HepG2 (cell line): ENCODE data around the gene FAM177B. TPM values are rescaled to one million over a fixed set of nuclear protein-coding genes. Genes with fewer than 3 reads are reported as not detected.

Experiments used
- ATAC-seq: fragments of 200-7000 bp; cut with Tn5 transposase; 3 replicates; pipeline ENCODE4 v1.9.1; 2020; ENCODE audit warnings: mild to moderate bottlenecking, moderate library complexity
- BruUV-seq: library from RNA; stranded (reverse); fragments of 400-500 nt; replicated peaks from 2 replicates; lab custom pipeline; 2021; lab: Mats Ljungman, UMichigan
- CTCF ChIA-PET: fragments of 300-600 bp; formaldehyde crosslinking; extraction: SDS; loops from one replicate; lab custom pipeline; 2021; ENCODE audit warnings: low total read pairs, inconsistent platforms, low intra/inter-chr PET ratio; lab: Yijun Ruan, JAX
- POLR2A ChIA-PET: fragments of 350-600 bp; sonication (Branson Sonifier 250); formaldehyde crosslinking; loops from one replicate; lab custom pipeline; 2020; ENCODE audit warnings: antibody characterized with exemption, inconsistent platforms; lab: Yijun Ruan, JAX
- DNase-seq: peaks from one replicate; pipeline ENCODE4 v3.0.0-alpha.2; 2015; ENCODE audit warnings: low spot score
- FAIRE-seq: peaks from 3 replicates; lab custom pipeline; 2011; peaks lifted over from hg19 to GRCh38; lab: Jason Lieb, UNC
- H2AFZ ChIP-seq: one replicate; pipeline ENCODE4 v1.6.1; 2011; ENCODE audit warnings: low read length, inconsistent platforms
- H3K27ac ChIP-seq: fragments of 300-600 bp; 3 replicates; pipeline ENCODE4 v1.8.0; 2011; ENCODE audit warnings: mixed run types, mild to moderate bottlenecking, mixed read lengths, low read length, inconsistent platforms; ENCODE audit not compliant: insufficient read depth; ENCODE audit errors: extremely low read length
- H3K27me3 ChIP-seq, 2 experiments: fragments of 200-600 bp in 1 of 2; 2 replicates in 1 of 2; 3 replicates in 1 of 2; pipeline versions ENCODE4 v1.6.0 to v1.8.0; 2011; ENCODE audit warnings: low read length in 2 of 2, mild to moderate bottlenecking in 2 of 2, moderate library complexity in 2 of 2, inconsistent platforms in 1 of 2; ENCODE audit not compliant: insufficient read depth in 2 of 2, control insufficient read depth in 1 of 2
- H3K36me3 ChIP-seq, 2 experiments: fragments of 200-600 bp in 1 of 2; replicated peaks in 1 of 2; 2 replicates in 1 of 2; 3 replicates in 1 of 2; pipeline versions ENCODE4 v1.5.1 to v1.8.0; 2011; ENCODE audit warnings: low read length in 2 of 2, inconsistent platforms in 1 of 2; ENCODE audit not compliant: insufficient read depth in 2 of 2, control insufficient read depth in 1 of 2
- H3K4me1 ChIP-seq: 2 replicates; pipeline ENCODE4 v1.5.1; 2012; ENCODE audit warnings: low read length, inconsistent platforms; ENCODE audit not compliant: insufficient read depth
- H3K4me2 ChIP-seq: 2 replicates; pipeline ENCODE4 v1.6.0; 2011; ENCODE audit warnings: low read depth, low read length, inconsistent platforms
- H3K4me3 ChIP-seq, 3 experiments: fragments of 200-600 bp in 1 of 3; sonication (generic), shearing (Covaris generic) in 1 of 3; replicated peaks in 1 of 3; 2 replicates each; pipeline ENCODE4 v1.5.1; 2011 to 2016; ENCODE audit warnings: low read length in 3 of 3, inconsistent platforms in 2 of 3, low read depth in 2 of 3, mild to moderate bottlenecking in 2 of 3, control low read depth in 1 of 3, mixed read lengths in 1 of 3; ENCODE audit not compliant: insufficient read depth in 1 of 3
- H3K79me2 ChIP-seq: one replicate; pipeline ENCODE4 v1.6.1; 2011; ENCODE audit warnings: low read length, inconsistent platforms; ENCODE audit not compliant: insufficient read depth
- H3K9ac ChIP-seq: 2 replicates; pipeline ENCODE4 v1.6.0; 2011; ENCODE audit warnings: mild to moderate bottlenecking, low read depth, low read length, inconsistent platforms; ENCODE audit not compliant: insufficient read depth
- H3K9me3 ChIP-seq: 2 replicates; pipeline ENCODE4 v1.5.1; 2012; ENCODE audit warnings: mild to moderate bottlenecking, low read length
- H4K20me1 ChIP-seq: 2 replicates; pipeline ENCODE4 v1.6.0; 2011; ENCODE audit warnings: inconsistent platforms, mild to moderate bottlenecking, low read length, moderate library complexity; ENCODE audit not compliant: insufficient read depth
- MTF2 ChIP-seq: sonication (generic); formaldehyde crosslinking; IDR thresholded peaks from 2 replicates; pipeline ENCODE4 v1.5.0; 2020; ENCODE audit warnings: missing genetic modification reagents, borderline replicate concordance
- TP53 ChIP-seq: sonication (generic); formaldehyde crosslinking; conservative IDR thresholded peaks from 2 replicates; pipeline ENCODE4 v1.4.0; 2020; ENCODE audit warnings: missing genetic modification reagents
- WIZ ChIP-seq: sonication (generic); formaldehyde crosslinking; IDR thresholded peaks from 2 replicates; pipeline ENCODE4 v1.5.1; 2020; ENCODE audit warnings: mild to moderate bottlenecking, missing genetic modification reagents
- ZNF737 ChIP-seq: sonication (generic); formaldehyde crosslinking; IDR thresholded peaks from 2 replicates; pipeline ENCODE4 v1.5.0; 2020; ENCODE audit warnings: missing genetic modification reagents, mild to moderate bottlenecking, borderline replicate concordance
- WGBS: methylation state at CpG from one replicate; pipeline ENCODE4 v1.1.6; 2017; ENCODE audit warnings: low lambda C conversion rate; 5-methylcytosine and 5-hydroxymethylcytosine counted together
- in situ Hi-C: cut with HindIII; loops from 2 replicates; pipeline ENCODE4 v1.10.0; 2017; ENCODE audit warnings: low pct_unique_long_range_greater_than_20kb; ENCODE audit not compliant: extremely low pct_ligation_motif_present
- intact Hi-C: fragments of 100-400 bp; cut with micrococcal nuclease; formaldehyde crosslinking; loops from one replicate; pipeline ENCODE4 v1.10.0; 2022; ENCODE audit not compliant: unreplicated experiment
- polyA plus RNA-seq, 8 experiments: library from polyadenylated mRNA; depleted of rRNA in 3 of 8; stranded (reverse) in 7 of 8; unstranded in 1 of 8; fragments of >200 nt; fragmentation: Illumina TruSeq in 4 of 8; extraction: Trizol in 4 of 8; gene quantifications; 2 replicates each; pipeline versions ENCODE4 v1.2.1 to v1.2.3, GENCODE V29; 2011 to 2016; ENCODE audit warnings: low read depth in 4 of 8, missing spikeins in 1 of 8, mixed read lengths in 1 of 8; ENCODE audit not compliant: insufficient read depth in 1 of 8
- total RNA-seq, 5 experiments: library from RNA; depleted of rRNA; stranded (reverse); fragments of >200 nt; fragmentation: Illumina TruSeq; extraction: Trizol; gene quantifications; 2 replicates each; pipeline ENCODE4 v1.2.3, GENCODE V29; 2016; ENCODE audit warnings: low read depth in 1 of 5
- TF ChIP-seq, protein P1 (sequence below): sonication (generic); formaldehyde crosslinking; IDR thresholded peaks from 2 replicates; pipeline ENCODE4 v1.4.0; 2020; ENCODE audit warnings: missing genetic modification reagents
- TF ChIP-seq, protein P2 (sequence below): sonication (generic); formaldehyde crosslinking; IDR thresholded peaks from 2 replicates; pipeline ENCODE4 v1.4.0; 2020; ENCODE audit warnings: missing genetic modification reagents

Gene FAM177B
- total and polyA plus RNA-seq, 2 of the 13 experiments (the other 11 are each of a cell fraction or from before 2014, with no cell fraction given), result 0.05 TPM; not detected in 1

DNA sequence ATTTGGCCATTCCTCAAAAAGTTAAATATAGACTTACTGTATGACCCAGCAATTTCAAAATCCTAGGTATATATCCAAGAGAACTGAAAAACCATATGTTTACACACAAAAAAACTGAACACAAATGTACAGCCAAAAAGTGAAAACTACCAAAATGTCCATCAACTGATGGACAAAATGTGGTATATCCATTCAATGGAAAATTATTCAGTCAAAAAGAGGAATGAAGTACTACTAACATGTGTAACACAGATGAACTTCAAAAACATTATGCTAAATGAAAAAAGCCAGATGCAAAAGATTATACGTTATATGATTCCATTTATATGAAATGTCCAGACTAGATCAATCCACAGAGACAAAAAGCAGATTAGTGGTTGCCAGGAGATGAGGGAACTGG is 32.7 kb upstream of the FAM177B start:
- Histone ChIP-seq H3K4me3 (no peak overlapping the region), H3K9me3 (no peaks in the 10 kb centered on the region), H3K4me2 (no peak overlapping the region), H3K79me2 (peaks cover 19% of the 10 kb centered on the region), H3K9ac (no peak overlapping the region), H3K27ac (no peak overlapping the region), H3K4me1 (peaks cover 5% of the 10 kb centered on the region), H4K20me1 (no peaks in the 10 kb centered on the region), H2AFZ (no peak overlapping the region), H3K27me3 (no peaks in the 10 kb centered on the region), H3K36me3 (peaks cover 0 to 10% of the 10 kb centered on the region in 2 experiments; a peak in 1 of 5 replicates)
- in situ Hi-C loops (no loop called here), intact Hi-C loops (no loop called here)
- WGBS, result 94% methylated on average over 1 of the region's 1 CpG
- ChIA-PET POLR2A (no interaction called here), CTCF (no interaction called here)
- TF ChIP-seq, protein P1, sequence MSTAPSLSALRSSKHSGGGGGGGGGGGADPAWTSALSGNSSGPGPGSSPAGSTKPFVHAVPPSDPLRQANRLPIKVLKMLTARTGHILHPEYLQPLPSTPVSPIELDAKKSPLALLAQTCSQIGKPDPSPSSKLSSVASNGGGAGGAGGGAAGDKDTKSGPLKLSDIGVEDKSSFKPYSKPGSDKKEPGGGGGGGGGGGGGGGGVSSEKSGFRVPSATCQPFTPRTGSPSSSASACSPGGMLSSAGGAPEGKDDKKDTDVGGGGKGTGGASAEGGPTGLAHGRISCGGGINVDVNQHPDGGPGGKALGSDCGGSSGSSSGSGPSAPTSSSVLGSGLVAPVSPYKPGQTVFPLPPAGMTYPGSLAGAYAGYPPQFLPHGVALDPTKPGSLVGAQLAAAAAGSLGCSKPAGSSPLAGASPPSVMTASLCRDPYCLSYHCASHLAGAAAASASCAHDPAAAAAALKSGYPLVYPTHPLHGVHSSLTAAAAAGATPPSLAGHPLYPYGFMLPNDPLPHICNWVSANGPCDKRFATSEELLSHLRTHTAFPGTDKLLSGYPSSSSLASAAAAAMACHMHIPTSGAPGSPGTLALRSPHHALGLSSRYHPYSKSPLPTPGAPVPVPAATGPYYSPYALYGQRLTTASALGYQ (CRISPR knock-in tag), result no peak
- no peak for ATAC-seq
- FAIRE-seq, result no peak
- BruUV-seq, result no TSS peak
- no peak for DNase-seq

DNA sequence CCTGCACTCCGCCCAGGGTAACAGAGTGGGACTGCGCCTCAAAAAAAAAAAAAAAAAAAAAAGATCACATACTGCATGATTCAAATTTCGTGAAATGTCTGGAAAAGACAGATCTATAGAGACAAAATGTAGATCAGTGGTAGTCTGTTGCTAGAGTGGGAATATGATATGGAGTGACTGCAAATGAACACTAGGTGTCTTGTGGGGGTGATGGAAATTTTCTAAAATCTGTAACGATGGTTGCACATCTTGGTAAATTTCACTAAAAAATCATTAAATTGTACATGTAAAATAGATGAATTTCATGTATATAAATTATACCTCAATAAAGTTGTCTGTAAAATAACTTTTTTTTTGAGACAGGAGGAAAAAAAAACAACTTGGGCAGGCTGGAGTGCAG is 30.2 kb upstream of the FAM177B start:
- Histone ChIP-seq H3K27ac (no peak overlapping the region), H3K4me2 (no peak overlapping the region), H3K4me3 (no peak overlapping the region), H3K9ac (no peak overlapping the region), H3K9me3 (no peaks in the 10 kb centered on the region), H3K36me3 (peaks cover 0 to 6% of the 10 kb centered on the region in 2 experiments; a peak in 1 of 5 replicates), H3K27me3 (no peaks in the 10 kb centered on the region; a peak in 2 of 5 replicates), H3K79me2 (peaks cover 44% of the 10 kb centered on the region), H4K20me1 (no peaks in the 10 kb centered on the region), H2AFZ (no peak overlapping the region), H3K4me1 (peaks cover 20% of the 10 kb centered on the region)
- WGBS, result 83% methylated on average over 4 of the region's 4 CpGs
- in situ Hi-C loops (no loop called here), intact Hi-C loops (no loop called here)
- BruUV-seq, result no TSS peak
- CTCF ChIA-PET, result no interaction called here
- POLR2A ChIA-PET, result no interaction called here
- no peak for TF ChIP-seq WIZ (CRISPR knock-in tag)
- TF ChIP-seq TP53 (CRISPR knock-in tag), result no peak
- TF ChIP-seq, protein P2, sequence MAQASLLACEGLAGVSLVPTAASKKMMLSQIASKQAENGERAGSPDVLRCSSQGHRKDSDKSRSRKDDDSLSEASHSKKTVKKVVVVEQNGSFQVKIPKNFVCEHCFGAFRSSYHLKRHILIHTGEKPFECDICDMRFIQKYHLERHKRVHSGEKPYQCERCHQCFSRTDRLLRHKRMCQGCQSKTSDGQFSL, result peak; percentile 64; the same call in 1 of the 2 replicates
- TF ChIP-seq MTF2 (CRISPR knock-in tag), result no peak
- no peak for TF ChIP-seq ZNF737 (CRISPR knock-in tag)
- ATAC-seq (peak; percentile 48; the same call in 2 of the 3 replicates), FAIRE-seq (no peak), DNase-seq (no peak)
